Measurements from ENCODE around the gene TP53BP1. TPM values are rescaled to one million over a fixed set of nuclear protein-coding genes. Genes with fewer than 3 reads are reported as not detected.
"Not testable (repeated sequence)": the region's sequence is repeated elsewhere in the genome, so short reads cannot be mapped to it uniquely, and the experiment has no call there.

TP53BP1 gene, protein sequence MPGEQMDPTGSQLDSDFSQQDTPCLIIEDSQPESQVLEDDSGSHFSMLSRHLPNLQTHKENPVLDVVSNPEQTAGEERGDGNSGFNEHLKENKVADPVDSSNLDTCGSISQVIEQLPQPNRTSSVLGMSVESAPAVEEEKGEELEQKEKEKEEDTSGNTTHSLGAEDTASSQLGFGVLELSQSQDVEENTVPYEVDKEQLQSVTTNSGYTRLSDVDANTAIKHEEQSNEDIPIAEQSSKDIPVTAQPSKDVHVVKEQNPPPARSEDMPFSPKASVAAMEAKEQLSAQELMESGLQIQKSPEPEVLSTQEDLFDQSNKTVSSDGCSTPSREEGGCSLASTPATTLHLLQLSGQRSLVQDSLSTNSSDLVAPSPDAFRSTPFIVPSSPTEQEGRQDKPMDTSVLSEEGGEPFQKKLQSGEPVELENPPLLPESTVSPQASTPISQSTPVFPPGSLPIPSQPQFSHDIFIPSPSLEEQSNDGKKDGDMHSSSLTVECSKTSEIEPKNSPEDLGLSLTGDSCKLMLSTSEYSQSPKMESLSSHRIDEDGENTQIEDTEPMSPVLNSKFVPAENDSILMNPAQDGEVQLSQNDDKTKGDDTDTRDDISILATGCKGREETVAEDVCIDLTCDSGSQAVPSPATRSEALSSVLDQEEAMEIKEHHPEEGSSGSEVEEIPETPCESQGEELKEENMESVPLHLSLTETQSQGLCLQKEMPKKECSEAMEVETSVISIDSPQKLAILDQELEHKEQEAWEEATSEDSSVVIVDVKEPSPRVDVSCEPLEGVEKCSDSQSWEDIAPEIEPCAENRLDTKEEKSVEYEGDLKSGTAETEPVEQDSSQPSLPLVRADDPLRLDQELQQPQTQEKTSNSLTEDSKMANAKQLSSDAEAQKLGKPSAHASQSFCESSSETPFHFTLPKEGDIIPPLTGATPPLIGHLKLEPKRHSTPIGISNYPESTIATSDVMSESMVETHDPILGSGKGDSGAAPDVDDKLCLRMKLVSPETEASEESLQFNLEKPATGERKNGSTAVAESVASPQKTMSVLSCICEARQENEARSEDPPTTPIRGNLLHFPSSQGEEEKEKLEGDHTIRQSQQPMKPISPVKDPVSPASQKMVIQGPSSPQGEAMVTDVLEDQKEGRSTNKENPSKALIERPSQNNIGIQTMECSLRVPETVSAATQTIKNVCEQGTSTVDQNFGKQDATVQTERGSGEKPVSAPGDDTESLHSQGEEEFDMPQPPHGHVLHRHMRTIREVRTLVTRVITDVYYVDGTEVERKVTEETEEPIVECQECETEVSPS (N-terminal part only)
- total RNA-seq (2014; rRNA removed; shearing (Covaris generic); ENCODE audit: low replicate concordance) = 31.6 and 35.0 TPM in 2 replicates

DNA sequence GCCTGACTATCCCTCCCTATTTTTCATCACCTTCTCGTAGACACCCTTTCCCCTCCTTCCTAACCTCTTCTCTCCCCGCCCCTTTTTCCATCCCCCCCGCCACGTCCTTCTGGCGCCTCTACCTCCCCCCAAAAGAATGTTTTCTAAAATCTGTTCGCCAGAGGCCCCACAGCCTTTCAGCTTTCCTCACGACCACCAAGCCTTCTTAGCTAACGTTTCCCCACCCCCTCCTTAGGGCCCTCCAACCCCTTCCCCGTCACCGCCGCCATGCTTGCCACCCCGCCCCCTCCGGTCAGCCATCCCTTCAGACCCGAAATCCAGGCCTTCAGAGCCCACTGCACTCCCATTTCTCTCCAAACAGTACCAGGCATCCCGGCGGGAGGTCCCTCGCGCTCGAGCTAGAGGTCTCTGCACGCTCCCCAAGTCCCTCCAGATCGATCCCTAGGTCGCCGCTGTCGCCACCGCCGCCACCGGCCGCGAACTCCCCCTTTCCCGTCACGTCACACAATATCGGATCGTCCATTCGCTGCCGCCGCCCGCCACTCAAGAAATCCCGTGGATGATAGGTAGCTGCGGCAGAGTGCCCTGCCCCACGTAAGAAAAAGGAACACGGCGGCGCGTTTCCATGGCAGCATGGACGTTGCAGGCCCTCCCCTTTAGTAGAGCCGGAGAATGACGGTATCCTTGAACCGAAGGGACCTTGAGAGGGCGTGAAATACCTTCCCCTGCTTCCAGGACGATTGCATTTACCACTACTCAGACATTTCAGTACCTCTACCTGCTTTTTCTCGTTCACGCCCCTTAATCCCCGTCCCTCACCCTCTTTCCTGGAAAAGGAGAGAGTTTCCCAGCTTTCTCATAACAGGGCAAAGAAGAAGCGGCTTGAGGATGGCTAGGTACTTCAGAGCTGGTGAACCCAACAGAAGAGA, at the start of gene TP53BP1:
TSS of gene TP53BP1 (minus strand) at position 484 of the 929 bp plus-strand sequence. CDS start at position 371, 113 bp downstream.
- in situ Hi-C loops (cut with HindIII; ENCODE audit: low pct_unique_long_range_greater_than_20kb, low sequenced_read_pairs) = no loop called here

DNA sequence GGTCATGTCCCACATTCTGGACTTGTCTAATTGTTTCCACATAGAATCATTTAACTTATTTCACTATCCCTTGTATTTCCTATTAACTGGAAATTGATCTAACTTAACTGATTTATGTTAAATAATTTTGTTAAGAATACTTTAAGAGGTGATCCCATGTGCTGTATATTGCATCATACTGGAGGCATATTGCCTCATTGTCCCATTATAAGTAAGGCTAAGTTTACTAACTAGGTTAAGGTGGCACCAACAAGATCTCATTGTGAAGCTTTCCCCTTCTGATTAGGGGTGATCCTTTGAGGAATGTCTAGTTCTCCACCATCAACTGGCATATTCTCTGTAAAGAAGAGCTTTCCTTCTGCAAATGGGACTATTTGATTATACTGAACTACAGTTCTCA, 48.8 kb upstream of the TP53BP1 start:
- no peak for DNase-seq (ENCODE audit: low read depth)
- in situ Hi-C loops (cut with HindIII; ENCODE audit: low pct_unique_long_range_greater_than_20kb, low sequenced_read_pairs) = no loop called here

More for the DNA sequence above, at the start of gene TP53BP1:
- DNase-seq (ENCODE audit: low read depth) = peak; percentile 95

DNA sequence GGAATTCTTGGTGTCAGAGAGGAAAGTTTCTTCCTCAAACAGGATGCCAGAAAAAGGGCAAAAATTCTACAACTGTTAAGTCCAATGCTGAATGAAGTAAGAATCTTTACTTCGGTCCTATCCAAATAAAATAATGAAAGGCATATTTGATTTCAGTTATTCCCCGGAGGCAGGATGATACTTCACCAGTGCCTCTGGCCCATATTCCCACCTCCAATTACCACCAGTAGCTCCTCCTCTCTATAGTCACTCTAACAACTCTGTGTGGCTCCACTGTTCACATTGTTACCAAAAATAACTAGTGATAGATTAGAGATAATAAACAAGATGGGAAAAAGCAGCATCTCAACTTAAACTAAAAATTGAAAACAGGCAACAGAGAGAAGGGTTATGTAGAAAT, 45.1 kb upstream of the TP53BP1 start:
- in situ Hi-C loops (cut with HindIII; ENCODE audit: low pct_unique_long_range_greater_than_20kb, low sequenced_read_pairs) = no loop called here

GRCh38 chr15:43534897-43535296, 41.9 kb upstream of the TP53BP1 start:
- peak; percentile 56 for DNase-seq (ENCODE audit: low read depth)
- in situ Hi-C loops (cut with HindIII; ENCODE audit: low pct_unique_long_range_greater_than_20kb, low sequenced_read_pairs) = no loop called here

More for the DNA sequence above, 45.1 kb upstream of the TP53BP1 start:
- DNase-seq (ENCODE audit: low read depth) = no peak

- peak; percentile 73 for DNase-seq (ENCODE audit: low read depth)
- in situ Hi-C loops (cut with HindIII; ENCODE audit: low pct_unique_long_range_greater_than_20kb, low sequenced_read_pairs) = not testable (repeated sequence)
Measured at GRCh38 chr15:43532826-43533225, 39.9 kb upstream of the TP53BP1 start.

DNA sequence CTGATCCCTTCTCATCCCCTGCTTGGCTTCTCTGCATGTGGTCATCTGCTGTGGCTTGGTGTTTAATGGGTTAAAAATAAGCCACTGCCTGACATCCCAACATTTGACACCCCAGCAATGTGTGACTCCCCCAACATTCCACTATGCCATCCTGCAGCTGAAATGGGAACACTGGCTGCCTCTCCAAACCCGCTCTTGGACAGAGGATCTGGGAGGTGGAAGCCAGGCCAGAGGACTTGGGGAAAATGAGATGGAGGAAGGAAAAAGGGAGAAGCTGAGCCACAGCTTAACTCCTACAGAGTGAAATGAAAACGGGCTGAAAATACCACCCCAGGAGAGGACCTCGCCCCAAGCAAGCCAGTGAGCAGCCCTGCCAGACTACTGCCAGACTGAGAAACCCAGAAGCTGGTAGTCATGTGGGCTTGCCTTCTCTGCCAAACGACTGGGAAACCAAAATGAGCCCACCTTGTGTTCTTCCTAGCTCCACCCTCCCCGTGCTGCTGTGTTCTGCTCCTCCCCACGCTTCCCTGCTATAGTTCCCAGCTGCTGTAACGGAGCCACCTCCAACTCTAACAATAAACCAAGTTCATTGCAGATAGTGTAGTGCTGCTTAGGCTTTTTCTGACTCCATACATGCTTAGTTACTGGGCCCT, 38.2 kb upstream of the TP53BP1 start:
- in situ Hi-C loops (cut with HindIII; ENCODE audit: low pct_unique_long_range_greater_than_20kb, low sequenced_read_pairs) = no loop called here
- no peak for DNase-seq (ENCODE audit: low read depth)

DNA sequence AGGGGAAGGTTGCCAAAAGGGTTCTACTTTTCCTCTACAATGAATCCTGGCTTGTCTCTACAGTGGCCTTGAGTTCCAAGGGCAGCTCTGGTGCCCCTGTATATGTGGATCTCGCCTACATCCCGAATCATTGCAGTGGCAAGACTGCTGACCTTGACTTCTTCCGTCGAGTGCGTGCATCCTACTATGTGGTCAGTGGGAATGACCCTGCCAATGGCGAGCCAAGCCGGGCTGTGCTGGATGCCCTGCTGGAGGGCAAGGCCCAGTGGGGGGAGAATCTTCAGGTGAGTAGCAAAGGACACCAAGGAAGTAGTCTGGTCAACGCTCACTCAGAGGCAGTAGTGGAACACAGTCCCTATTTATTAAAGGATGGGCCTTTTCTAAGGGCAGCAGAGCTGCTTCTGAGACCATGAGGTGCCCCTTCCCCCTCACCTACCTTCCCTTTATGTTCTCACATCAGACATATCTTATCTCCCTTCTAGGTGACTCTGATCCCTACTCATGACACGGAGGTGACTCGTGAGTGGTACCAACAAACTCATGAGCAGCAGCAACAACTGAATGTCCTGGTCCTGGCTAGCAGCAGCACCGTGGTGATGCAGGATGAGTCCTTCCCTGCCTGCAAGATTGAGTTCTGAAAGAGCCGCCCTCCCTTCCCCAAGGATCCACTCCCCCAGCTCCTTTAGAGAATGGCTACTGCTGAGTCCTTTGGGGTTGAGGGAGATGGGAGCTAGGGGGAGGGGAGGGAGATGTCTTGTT, 36.8 kb upstream of the TP53BP1 start:
- DNase-seq (ENCODE audit: low read depth) = no peak
- in situ Hi-C loops (cut with HindIII; ENCODE audit: low pct_unique_long_range_greater_than_20kb, low sequenced_read_pairs) = no loop called here

DNA sequence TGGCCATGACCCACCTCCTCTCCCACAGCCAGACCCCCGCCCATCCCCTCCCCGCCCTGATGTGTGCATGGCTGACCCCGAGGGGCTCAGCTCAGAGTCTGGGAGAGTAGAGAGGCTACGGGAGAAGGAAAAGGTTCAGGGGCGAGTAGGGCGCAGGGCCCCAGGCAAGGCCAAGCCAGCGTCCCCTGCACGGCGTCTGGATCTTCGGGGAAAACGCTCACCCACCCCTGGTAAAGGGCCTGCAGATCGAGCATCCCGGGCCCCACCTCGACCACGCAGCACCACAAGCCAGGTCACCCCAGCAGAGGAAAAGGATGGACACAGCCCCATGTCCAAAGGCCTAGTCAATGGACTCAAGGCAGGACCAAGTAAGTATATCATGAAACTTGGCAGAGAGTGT, 36.2 kb upstream of the TP53BP1 start:
- in situ Hi-C loops (cut with HindIII; ENCODE audit: low pct_unique_long_range_greater_than_20kb, low sequenced_read_pairs) = no loop called here
- no peak for DNase-seq (ENCODE audit: low read depth)

- in situ Hi-C loops (cut with HindIII; ENCODE audit: low pct_unique_long_range_greater_than_20kb, low sequenced_read_pairs) = no loop called here
- DNase-seq (ENCODE audit: low read depth) = no peak
Measured at GRCh38 chr15:43528542-43529007, 35.6 kb upstream of the TP53BP1 start.

DNA sequence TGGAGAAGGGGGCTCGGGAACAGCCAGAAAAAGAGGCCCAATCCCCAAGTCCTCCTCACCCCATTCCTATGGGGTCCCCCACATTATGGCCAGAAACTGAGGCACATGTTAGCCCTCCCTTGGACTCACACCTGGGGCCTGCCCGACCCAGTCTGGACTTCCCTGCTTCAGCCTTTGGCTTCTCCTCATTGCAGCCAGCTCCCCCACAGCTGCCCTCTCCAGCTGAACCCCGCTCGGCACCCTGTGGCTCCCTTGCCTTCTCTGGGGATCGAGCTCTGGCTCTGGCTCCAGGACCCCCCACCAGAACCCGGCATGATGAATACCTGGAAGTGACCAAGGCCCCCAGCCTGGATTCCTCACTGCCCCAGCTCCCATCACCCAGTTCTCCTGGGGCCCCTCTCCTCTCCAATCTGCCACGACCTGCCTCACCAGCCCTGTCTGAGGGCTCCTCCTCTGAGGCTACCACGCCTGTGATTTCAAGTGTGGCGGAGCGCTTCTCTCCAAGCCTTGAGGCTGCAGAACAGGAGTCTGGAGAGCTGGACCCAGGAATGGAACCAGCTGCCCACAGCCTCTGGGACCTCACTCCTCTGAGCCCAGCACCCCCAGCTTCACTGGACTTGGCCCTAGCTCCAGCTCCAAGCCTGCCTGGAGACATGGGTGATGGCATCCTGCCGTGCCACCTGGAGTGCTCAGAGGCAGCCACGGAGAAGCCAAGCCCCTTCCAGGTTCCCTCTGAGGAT, 35.0 kb upstream of the TP53BP1 start:
- in situ Hi-C loops (cut with HindIII; ENCODE audit: low pct_unique_long_range_greater_than_20kb, low sequenced_read_pairs) = no loop called here

DNA sequence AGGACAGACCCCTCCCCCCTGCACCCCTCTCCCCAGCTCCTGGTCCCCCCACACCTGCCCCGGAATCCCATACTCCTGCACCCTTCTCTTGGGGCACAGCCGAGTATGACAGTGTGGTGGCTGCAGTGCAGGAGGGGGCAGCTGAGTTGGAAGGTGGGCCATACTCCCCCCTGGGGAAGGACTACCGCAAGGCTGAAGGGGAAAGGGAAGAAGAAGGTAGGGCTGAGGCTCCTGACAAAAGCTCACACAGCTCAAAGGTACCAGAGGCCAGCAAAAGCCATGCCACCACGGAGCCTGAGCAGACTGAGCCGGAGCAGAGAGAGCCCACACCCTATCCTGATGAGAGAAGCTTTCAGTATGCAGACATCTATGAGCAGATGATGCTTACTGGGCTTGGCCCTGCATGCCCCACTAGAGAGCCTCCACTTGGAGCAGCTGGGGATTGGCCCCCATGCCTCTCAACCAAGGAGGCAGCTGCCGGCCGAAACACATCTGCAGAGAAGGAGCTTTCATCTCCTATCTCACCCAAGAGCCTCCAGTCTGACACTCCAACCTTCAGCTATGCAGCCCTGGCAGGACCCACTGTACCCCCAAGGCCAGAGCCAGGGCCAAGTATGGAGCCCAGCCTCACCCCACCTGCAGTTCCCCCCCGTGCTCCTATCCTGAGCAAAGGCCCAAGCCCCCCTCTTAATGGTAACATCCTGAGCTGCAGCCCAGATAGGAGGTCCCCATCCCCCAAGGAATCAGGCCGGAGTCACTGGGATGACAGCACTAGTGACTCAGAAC, 34.3 kb upstream of the TP53BP1 start:
- DNase-seq (ENCODE audit: low read depth) = no peak
- in situ Hi-C loops (cut with HindIII; ENCODE audit: low pct_unique_long_range_greater_than_20kb, low sequenced_read_pairs) = no loop called here

More for the DNA sequence above, 35.0 kb upstream of the TP53BP1 start:
- no peak for DNase-seq (ENCODE audit: low read depth)

DNA sequence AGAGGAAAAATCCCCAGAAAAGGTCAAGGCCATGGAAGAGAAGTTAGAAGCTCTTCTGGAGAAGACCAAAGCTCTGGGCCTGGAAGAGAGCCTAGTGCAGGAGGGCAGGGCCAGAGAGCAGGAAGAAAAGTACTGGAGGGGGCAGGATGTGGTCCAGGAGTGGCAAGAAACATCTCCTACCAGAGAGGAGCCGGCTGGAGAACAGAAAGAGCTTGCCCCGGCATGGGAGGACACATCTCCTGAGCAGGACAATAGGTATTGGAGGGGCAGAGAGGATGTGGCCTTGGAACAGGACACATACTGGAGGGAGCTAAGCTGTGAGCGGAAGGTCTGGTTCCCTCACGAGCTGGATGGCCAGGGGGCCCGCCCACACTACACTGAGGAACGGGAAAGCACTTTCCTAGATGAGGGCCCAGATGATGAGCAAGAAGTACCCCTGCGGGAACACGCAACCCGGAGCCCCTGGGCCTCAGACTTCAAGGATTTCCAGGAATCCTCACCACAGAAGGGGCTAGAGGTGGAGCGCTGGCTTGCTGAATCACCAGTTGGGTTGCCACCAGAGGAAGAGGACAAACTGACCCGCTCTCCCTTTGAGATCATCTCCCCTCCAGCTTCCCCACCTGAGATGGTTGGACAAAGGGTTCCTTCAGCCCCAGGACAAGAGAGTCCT, 33.4 kb upstream of the TP53BP1 start:
- in situ Hi-C loops (cut with HindIII; ENCODE audit: low pct_unique_long_range_greater_than_20kb, low sequenced_read_pairs) = no loop called here
- no peak for DNase-seq (ENCODE audit: low read depth)

DNA sequence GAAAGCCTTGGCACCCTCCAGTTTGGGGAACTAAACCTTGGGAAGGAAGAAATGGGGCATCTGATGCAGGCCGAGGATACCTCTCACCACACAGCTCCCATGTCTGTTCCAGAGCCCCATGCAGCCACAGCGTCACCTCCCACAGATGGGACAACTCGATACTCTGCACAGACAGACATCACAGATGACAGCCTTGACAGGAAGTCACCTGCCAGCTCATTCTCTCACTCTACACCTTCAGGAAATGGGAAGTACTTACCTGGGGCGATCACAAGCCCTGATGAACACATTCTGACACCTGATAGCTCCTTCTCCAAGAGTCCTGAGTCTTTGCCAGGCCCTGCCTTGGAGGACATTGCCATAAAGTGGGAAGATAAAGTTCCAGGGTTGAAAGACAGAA, 32.2 kb upstream of the TP53BP1 start:
- DNase-seq (ENCODE audit: low read depth) = no peak
- in situ Hi-C loops (cut with HindIII; ENCODE audit: low pct_unique_long_range_greater_than_20kb, low sequenced_read_pairs) = no loop called here

DNA sequence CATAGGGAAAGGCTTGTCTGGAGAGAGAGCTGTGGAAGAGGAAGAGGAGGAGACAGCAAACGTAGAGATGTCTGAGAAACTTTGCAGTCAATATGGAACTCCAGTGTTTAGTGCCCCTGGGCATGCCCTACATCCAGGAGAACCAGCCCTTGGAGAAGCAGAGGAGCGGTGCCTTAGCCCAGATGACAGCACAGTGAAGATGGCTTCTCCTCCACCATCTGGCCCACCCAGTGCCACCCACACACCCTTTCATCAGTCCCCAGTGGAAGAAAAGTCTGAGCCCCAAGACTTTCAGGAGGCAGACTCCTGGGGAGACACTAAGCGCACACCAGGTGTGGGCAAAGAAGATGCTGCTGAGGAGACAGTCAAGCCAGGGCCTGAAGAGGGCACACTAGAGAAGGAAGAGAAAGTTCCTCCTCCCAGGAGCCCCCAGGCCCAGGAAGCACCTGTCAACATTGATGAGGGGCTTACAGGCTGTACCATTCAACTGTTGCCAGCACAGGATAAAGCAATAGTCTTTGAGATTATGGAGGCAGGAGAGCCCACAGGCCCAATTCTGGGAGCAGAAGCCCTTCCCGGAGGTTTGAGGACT, 31.4 kb upstream of the TP53BP1 start:
- no peak for DNase-seq (ENCODE audit: low read depth)
- in situ Hi-C loops (cut with HindIII; ENCODE audit: low pct_unique_long_range_greater_than_20kb, low sequenced_read_pairs) = no loop called here
